H9 (cell line): Measurements from ENCODE around the gene SLCO1C1. TPM values are rescaled to one million over a fixed set of nuclear protein-coding genes. Genes with fewer than 3 reads are reported as not detected.

Experiments used
- DNase-seq: peaks from one replicate; pipeline ENCODE4 v3.0.0-alpha.2; 2017
- H2AFZ ChIP-seq: one replicate; pipeline ENCODE4 v1.6.1; 2013; ENCODE audit warnings: mild to moderate bottlenecking, low read length, control low read depth, moderate library complexity
- H2AK5ac ChIP-seq: 2 replicates; pipeline ENCODE4 v1.6.1; 2013; ENCODE audit warnings: low read length, control low read depth, mixed read lengths; ENCODE audit not compliant: insufficient read length
- H2BK120ac ChIP-seq: one replicate; pipeline ENCODE4 v1.6.1; 2013; ENCODE audit warnings: low read depth, mild to moderate bottlenecking, low read length, control low read depth, inconsistent platforms; ENCODE audit not compliant: poor library complexity, severe bottlenecking
- H2BK12ac ChIP-seq: 2 replicates; pipeline ENCODE4 v1.6.1; 2013; ENCODE audit warnings: low read length, control low read depth, mixed read lengths, low read depth; ENCODE audit not compliant: insufficient read length
- H2BK15ac ChIP-seq: 2 replicates; pipeline ENCODE4 v1.6.1; 2013; ENCODE audit warnings: low read depth, low read length, control low read depth
- H2BK20ac ChIP-seq: one replicate; pipeline ENCODE4 v1.6.1; 2013; ENCODE audit warnings: low read depth, mild to moderate bottlenecking, low read length, control low read depth, inconsistent platforms; ENCODE audit not compliant: poor library complexity, severe bottlenecking
- H2BK5ac ChIP-seq: 2 replicates; pipeline ENCODE4 v1.6.1; 2013; ENCODE audit warnings: low read length, control low read depth, mixed read lengths; ENCODE audit not compliant: insufficient read length
- H3K14ac ChIP-seq: 2 replicates; pipeline ENCODE4 v1.6.1; 2013; ENCODE audit warnings: low read length, control low read depth; ENCODE audit not compliant: insufficient read depth
- H3K18ac ChIP-seq: 2 replicates; pipeline ENCODE4 v1.6.1; 2013; ENCODE audit warnings: low read depth, mild to moderate bottlenecking, mixed read lengths, low read length, control low read depth; ENCODE audit not compliant: insufficient read length
- H3K23ac ChIP-seq: 2 replicates; pipeline ENCODE4 v1.6.1; 2013; ENCODE audit warnings: low read length, control low read depth, mixed read lengths, low read depth; ENCODE audit not compliant: insufficient read length
- H3K23me2 ChIP-seq: 2 replicates; pipeline ENCODE4 v1.6.1; 2013; ENCODE audit warnings: low read depth, mild to moderate bottlenecking, mixed read lengths, low read length, control low read depth; ENCODE audit not compliant: insufficient read length, poor library complexity, severe bottlenecking
- H3K27ac ChIP-seq: 2 replicates; pipeline ENCODE4 v1.5.1; 2013; ENCODE audit warnings: low read length, control low read depth, mixed read lengths, low read depth; ENCODE audit not compliant: insufficient read length
- H3K27me3 ChIP-seq: 2 replicates; pipeline ENCODE4 v1.6.1; 2013; ENCODE audit warnings: low read length, control low read depth, inconsistent platforms; ENCODE audit not compliant: insufficient read depth
- H3K4ac ChIP-seq: 2 replicates; pipeline ENCODE4 v1.6.1; 2013; ENCODE audit warnings: low read depth, mild to moderate bottlenecking, control low read depth, inconsistent platforms, low read length, moderate library complexity
- H3K4me1 ChIP-seq: 2 replicates; pipeline ENCODE4 v1.6.1; 2013; ENCODE audit warnings: low read length, control low read depth, inconsistent platforms; ENCODE audit not compliant: insufficient read depth
- H3K4me2 ChIP-seq: 2 replicates; pipeline ENCODE4 v1.6.1; 2013; ENCODE audit warnings: low read length, control low read depth, mixed read lengths; ENCODE audit not compliant: insufficient read length, insufficient read depth
- H3K56ac ChIP-seq: 2 replicates; pipeline ENCODE4 v1.6.1; 2013; ENCODE audit warnings: low read depth, mild to moderate bottlenecking, mixed read lengths, low read length, control low read depth; ENCODE audit not compliant: insufficient read length
- H3K79me1 ChIP-seq: 2 replicates; pipeline ENCODE4 v1.6.1; 2013; ENCODE audit warnings: low read depth, mild to moderate bottlenecking, moderate library complexity, low read length, control low read depth, inconsistent platforms; ENCODE audit not compliant: insufficient read depth, poor library complexity, severe bottlenecking
- H3K79me2 ChIP-seq: 2 replicates; pipeline ENCODE4 v1.6.1; 2013; ENCODE audit warnings: low read length, control low read depth, inconsistent platforms; ENCODE audit not compliant: insufficient read depth
- H3K9ac ChIP-seq: 2 replicates; pipeline ENCODE4 v1.6.1; 2013; ENCODE audit warnings: low read length, control low read depth, mixed read lengths; ENCODE audit not compliant: insufficient read length; ENCODE audit errors: extremely low read depth
- H3K9me3 ChIP-seq: one replicate; pipeline ENCODE4 v1.6.1; 2013; ENCODE audit warnings: low read depth, low read length, inconsistent platforms; ENCODE audit not compliant: control insufficient read depth
- H3T11ph ChIP-seq: one replicate; pipeline ENCODE4 v1.6.1; 2013; ENCODE audit warnings: mild to moderate bottlenecking, low read length, control low read depth, inconsistent platforms
- H4K20me1 ChIP-seq: one replicate; pipeline ENCODE4 v1.6.1; 2013; ENCODE audit not compliant: control insufficient read depth, insufficient read length, insufficient read depth
- H4K5ac ChIP-seq: 2 replicates; pipeline ENCODE4 v1.6.1; 2013; ENCODE audit warnings: low read depth, mild to moderate bottlenecking, mixed read lengths, low read length, control low read depth; ENCODE audit not compliant: insufficient read length
- H4K8ac ChIP-seq: replicated peaks from 2 replicates; pipeline ENCODE4 v1.6.1; 2013; ENCODE audit warnings: low read length, control low read depth, mixed read lengths, low read depth; ENCODE audit not compliant: insufficient read length
- H4K91ac ChIP-seq: 2 replicates; pipeline ENCODE4 v1.6.1; 2013; ENCODE audit warnings: low read depth, mild to moderate bottlenecking, moderate library complexity, mixed read lengths, low read length, control low read depth; ENCODE audit not compliant: insufficient read length
- H3K27ac Mint-ChIP-seq, 3 experiments: 2 replicates in 2 of 3; 3 replicates in 1 of 3; pipeline ENCODE4 v1.8.0; 2020 to 2021; ENCODE audit warnings: mixed read lengths in 3 of 3, mild to moderate bottlenecking in 1 of 3, moderate library complexity in 1 of 3
- H3K27me3 Mint-ChIP-seq: 2 replicates; pipeline ENCODE4 v1.8.0; 2021; ENCODE audit warnings: low read depth, mild to moderate bottlenecking, moderate library complexity, mixed read lengths
- H3K36me3 Mint-ChIP-seq, 3 experiments: 2 replicates in 2 of 3; 3 replicates in 1 of 3; pipeline ENCODE4 v1.8.0; 2020 to 2021; ENCODE audit warnings: low read depth in 3 of 3, mixed read lengths in 3 of 3; ENCODE audit not compliant: insufficient read depth in 1 of 3
- H3K4me1 Mint-ChIP-seq, 2 experiments: 2 replicates each; pipeline ENCODE4 v1.8.0; 2020; ENCODE audit warnings: mixed read lengths in 2 of 2
- H3K4me3 Mint-ChIP-seq, 2 experiments: 2 replicates in 1 of 2; 3 replicates in 1 of 2; pipeline ENCODE4 v1.8.0; 2020 to 2021; ENCODE audit warnings: mild to moderate bottlenecking in 2 of 2, mixed read lengths in 2 of 2, moderate library complexity in 1 of 2
- H3K9me3 Mint-ChIP-seq, 2 experiments: 2 replicates in 1 of 2; 3 replicates in 1 of 2; pipeline ENCODE4 v1.8.0; 2020; ENCODE audit warnings: mild to moderate bottlenecking in 2 of 2, mixed read lengths in 2 of 2, moderate library complexity in 1 of 2
- CTCF ChIP-seq: fragments of 200-600 bp; sonication (generic); conservative IDR thresholded peaks from 3 replicates; pipeline ENCODE4 v1.8.0; 2021; ENCODE audit warnings: antibody characterized with exemption, mild to moderate bottlenecking
- WGBS: extraction: QIAGEN DNeasy Blood & Tissue Kit; methylation state at CpG from one replicate; pipeline ENCODE4 v1.1.7; 2013; ENCODE audit warnings: missing lambda C conversion rate, low lambda C conversion rate, mixed read lengths; ENCODE audit not compliant: insufficient read length; ENCODE audit errors: extremely low coverage; 5-methylcytosine and 5-hydroxymethylcytosine counted together
- total RNA-seq: library from RNA; stranded (reverse); gene quantifications from 2 replicates; pipeline ENCODE4 v1.2.1, GENCODE V29; 2021

SLCO1C1 gene
- total RNA-seq, 1 experiment from 2014 or later, result not detected

GRCh38 chr12:20740972-20741371 lies 45.8 kb downstream of the SLCO1C1 start:
- no peak overlapping the region for H2BK12ac ChIP-seq
- H3K4me1 ChIP-seq, result no peaks in the 10 kb centered on the region
- Mint-ChIP-seq H3K4me3 (no peak overlapping the region), H3K27me3 (no peaks in the 10 kb centered on the region), H3K9me3 (no peaks in the 10 kb centered on the region), H3K4me1 (peaks cover 4 to 13% of the 10 kb centered on the region in 2 experiments), H3K36me3 (no peaks in the 10 kb centered on the region), H3K27ac (no peak overlapping the region)
- DNase-seq, result no peak
- H4K8ac ChIP-seq, result no peak overlapping the region
- H3K79me2 ChIP-seq, result no peaks in the 10 kb centered on the region
- H3K9ac ChIP-seq, result no peak overlapping the region
- no peak overlapping the region for H2BK15ac ChIP-seq
- no peak overlapping the region for H4K5ac ChIP-seq
- H3K27ac ChIP-seq, result no peak overlapping the region
- no peak overlapping the region for H3K56ac ChIP-seq
- no peak overlapping the region for H3K4ac ChIP-seq
- no peak overlapping the region for H3K23ac ChIP-seq
- no peak overlapping the region for H3T11ph ChIP-seq
- H3K9me3 ChIP-seq, result no peaks in the 10 kb centered on the region
- no peak overlapping the region for H3K18ac ChIP-seq
- no peak overlapping the region for H2BK5ac ChIP-seq
- no peak for TF ChIP-seq CTCF
- H4K91ac ChIP-seq, result no peak overlapping the region
- H4K20me1 ChIP-seq, result no peaks in the 10 kb centered on the region
- no peaks in the 10 kb centered on the region for H3K79me1 ChIP-seq
- no peak overlapping the region for H2AFZ ChIP-seq
- WGBS, result no CpG with 5 or more reads among the region's 1 CpG
- H3K23me2 ChIP-seq, result no peaks in the 10 kb centered on the region
- H3K27me3 ChIP-seq, result no peaks in the 10 kb centered on the region
- H3K14ac ChIP-seq, result no peak overlapping the region
- no peak overlapping the region for H2BK20ac ChIP-seq
- H2AK5ac ChIP-seq, result no peak overlapping the region
- H3K4me2 ChIP-seq, result no peak overlapping the region
- H2BK120ac ChIP-seq, result no peak overlapping the region
